H1 (cell line): ENCODE data around the gene KLF7. TPM values are rescaled to one million over a fixed set of nuclear protein-coding genes. Genes with fewer than 3 reads are reported as not detected.

Experiments
- CTCF ChIA-PET: fragments of 300-600 bp; sonication (Branson Sonifier 250); formaldehyde crosslinking; loops from one replicate; lab custom pipeline; 2021; ENCODE audit not compliant: partially characterized antibody; lab: Charles Lee
- POLR2A ChIA-PET: fragments of 300-600 bp; sonication (Branson Sonifier 250); formaldehyde crosslinking; loops from one replicate; lab custom pipeline; 2021; ENCODE audit warnings: inconsistent platforms; ENCODE audit not compliant: partially characterized antibody; lab: Charles Lee
- DNase-seq, 2 experiments: peaks; one replicate each; pipeline versions ENCODE4 v3.0.0 to v3.0.0-alpha.2; 2010 to 2022; ENCODE audit warnings: low spot score in 2 of 2, low read depth in 1 of 2, mixed read lengths in 1 of 2
- FAIRE-seq: peaks from 2 replicates; lab custom pipeline; 2011; peaks lifted over from hg19 to GRCh38; lab: Jason Lieb, UNC
- H2AFZ ChIP-seq: 2 replicates; pipeline ENCODE4 v1.8.1; 2012; ENCODE audit warnings: low read length, inconsistent platforms
- H2AK5ac ChIP-seq: 2 replicates; pipeline ENCODE4 v1.6.1; 2013; ENCODE audit warnings: low read depth, low read length
- H2BK120ac ChIP-seq: replicated peaks from 2 replicates; pipeline ENCODE3; 2013; ENCODE audit warnings: low read depth, low read length, inconsistent platforms
- H2BK12ac ChIP-seq: 2 replicates; pipeline ENCODE4 v1.6.1; 2013; ENCODE audit warnings: low read depth, low read length
- H2BK15ac ChIP-seq: 2 replicates; pipeline ENCODE4 v1.6.1; 2013; ENCODE audit warnings: low read length
- H2BK20ac ChIP-seq: 2 replicates; pipeline ENCODE4 v1.6.1; 2013; ENCODE audit warnings: low read length
- H2BK5ac ChIP-seq: 2 replicates; pipeline ENCODE4 v1.6.1; 2013; ENCODE audit warnings: low read depth, low read length
- H3K14ac ChIP-seq: 2 replicates; pipeline ENCODE4 v1.6.1; 2013; ENCODE audit warnings: inconsistent platforms; ENCODE audit not compliant: insufficient read length
- H3K18ac ChIP-seq: 2 replicates; pipeline ENCODE4 v1.6.1; 2013; ENCODE audit warnings: low read length; ENCODE audit errors: extremely low read depth
- H3K23ac ChIP-seq: 2 replicates; pipeline ENCODE4 v1.6.1; 2013; ENCODE audit warnings: inconsistent platforms; ENCODE audit not compliant: insufficient read length
- H3K23me2 ChIP-seq: 2 replicates; pipeline ENCODE4 v1.6.1; 2013; ENCODE audit warnings: low read depth, low read length
- H3K27ac ChIP-seq: 2 replicates; pipeline ENCODE4 v1.6.1; 2011; ENCODE audit warnings: low read depth, low read length, inconsistent platforms
- H3K27me3 ChIP-seq, 4 experiments: replicated peaks in 1 of 4; 1 replicate in 1 of 4; 2 replicates in 3 of 4; pipeline versions ENCODE4 v1.6.1 to v1.8.1; 2011 to 2013; ENCODE audit warnings: low read length in 3 of 4, mild to moderate bottlenecking in 3 of 4, inconsistent platforms in 2 of 4, mixed read lengths in 2 of 4, moderate library complexity in 1 of 4; ENCODE audit not compliant: control insufficient read depth in 3 of 4, insufficient read depth in 3 of 4; ENCODE audit errors: extremely low read depth in 1 of 4
- H3K36me3 ChIP-seq, 4 experiments: 2 replicates each; pipeline versions ENCODE4 v1.6.1 to v1.8.1; 2011 to 2013; ENCODE audit warnings: mild to moderate bottlenecking in 4 of 4, low read length in 3 of 4, moderate library complexity in 2 of 4, control low read depth in 1 of 4, inconsistent platforms in 1 of 4; ENCODE audit not compliant: insufficient read depth in 4 of 4, control insufficient read depth in 2 of 4
- H3K4ac ChIP-seq: replicated peaks from 2 replicates; pipeline ENCODE3; 2013; ENCODE audit warnings: low read length, low read depth, mixed read lengths, inconsistent platforms; ENCODE audit not compliant: insufficient read length
- H3K4me1 ChIP-seq, 4 experiments: replicated peaks in 1 of 4; 1 replicate in 1 of 4; 2 replicates in 3 of 4; pipeline versions ENCODE4 v1.6.1 to v1.8.1; 2011 to 2013; ENCODE audit warnings: low read length in 3 of 4, inconsistent platforms in 2 of 4, mixed read lengths in 1 of 4; ENCODE audit not compliant: insufficient read depth in 4 of 4, control insufficient read depth in 3 of 4
- H3K4me2 ChIP-seq, 2 experiments: 2 replicates each; pipeline versions ENCODE4 v1.6.1 to v1.8.1; 2011 to 2013; ENCODE audit warnings: low read depth in 2 of 2, low read length in 2 of 2, control low read depth in 1 of 2, inconsistent platforms in 1 of 2, mild to moderate bottlenecking in 1 of 2; ENCODE audit not compliant: insufficient read depth in 1 of 2
- H3K4me3 ChIP-seq, 4 experiments: fragments of 200-600, 300-600 bp in 1 of 4; sonication (generic), shearing (Covaris generic), sonication (Bioruptor Twin) in 1 of 4; 2 replicates each; pipeline versions ENCODE4 v1.5.1 to v1.8.1; 2011 to 2016; ENCODE audit warnings: low read length in 4 of 4, low read depth in 3 of 4, control low read depth in 2 of 4, inconsistent platforms in 2 of 4, mild to moderate bottlenecking in 2 of 4, mixed read lengths in 1 of 4, moderate library complexity in 1 of 4; ENCODE audit not compliant: insufficient read depth in 2 of 4; ENCODE audit errors: extremely low read depth in 1 of 4
- H3K56ac ChIP-seq: replicated peaks from 2 replicates; pipeline ENCODE3; 2013; ENCODE audit warnings: low read depth, mild to moderate bottlenecking, mixed read lengths, low read length, inconsistent platforms; ENCODE audit not compliant: insufficient read length
- H3K79me1 ChIP-seq: 2 replicates; pipeline ENCODE4 v1.6.1; 2013; ENCODE audit warnings: low read depth, low read length, control low read depth
- H3K79me2 ChIP-seq, 2 experiments: 2 replicates each; pipeline versions ENCODE4 v1.6.1 to v1.8.1; 2012 to 2013; ENCODE audit warnings: low read length in 2 of 2, mild to moderate bottlenecking in 2 of 2, inconsistent platforms in 1 of 2; ENCODE audit not compliant: insufficient read depth in 2 of 2, control insufficient read depth in 1 of 2
- H3K9ac ChIP-seq, 4 experiments: replicated peaks in 1 of 4; 1 replicate in 1 of 4; 2 replicates in 3 of 4; pipeline versions ENCODE4 v1.6.1 to v1.8.1; 2011 to 2013; ENCODE audit warnings: low read depth in 3 of 4, low read length in 3 of 4, control low read depth in 2 of 4, mild to moderate bottlenecking in 2 of 4, moderate library complexity in 2 of 4, inconsistent platforms in 1 of 4; ENCODE audit errors: extremely low read depth in 1 of 4
- H3K9me3 ChIP-seq, 2 experiments: 2 replicates each; pipeline versions ENCODE4 v1.6.1 to v1.8.1; 2012 to 2013; ENCODE audit warnings: mild to moderate bottlenecking in 2 of 2, moderate library complexity in 2 of 2, control low read depth in 1 of 2, inconsistent platforms in 1 of 2, low read depth in 1 of 2, low read length in 1 of 2, mixed read lengths in 1 of 2; ENCODE audit not compliant: insufficient read depth in 2 of 2
- H4K20me1 ChIP-seq, 2 experiments: replicated peaks in 1 of 2; 2 replicates each; pipeline versions ENCODE3 to v1.8.1; 2011 to 2013; ENCODE audit warnings: inconsistent platforms in 2 of 2, low read length in 2 of 2, mild to moderate bottlenecking in 1 of 2; ENCODE audit not compliant: insufficient read depth in 2 of 2, control insufficient read depth in 1 of 2
- H4K5ac ChIP-seq: 2 replicates; pipeline ENCODE4 v1.6.1; 2013; ENCODE audit warnings: low read length, low read depth, mixed read lengths, inconsistent platforms; ENCODE audit not compliant: insufficient read length
- H4K8ac ChIP-seq: 2 replicates; pipeline ENCODE4 v1.8.0; 2013; ENCODE audit warnings: mild to moderate bottlenecking, moderate library complexity, low read length, inconsistent platforms; ENCODE audit not compliant: insufficient read depth; ENCODE audit errors: extremely low read depth
- H4K91ac ChIP-seq: replicated peaks from 2 replicates; pipeline ENCODE3; 2013; ENCODE audit warnings: low read length, mixed read lengths, inconsistent platforms; ENCODE audit not compliant: insufficient read length
- ASH2L ChIP-seq: fragments of 200-600, 300-600 bp; sonication (generic); IDR thresholded peaks from one replicate; pipeline ENCODE4 v1.7.1; 2017; ENCODE audit warnings: low read length
- BCL11A ChIP-seq, 2 experiments: IDR thresholded peaks; one replicate each; pipeline ENCODE4 v1.6.1; 2011; ENCODE audit warnings: low read depth in 2 of 2, low read length in 2 of 2, mild to moderate bottlenecking in 2 of 2
- BRCA1 ChIP-seq: IDR thresholded peaks from 2 replicates; pipeline ENCODE4 v1.6.1; 2012; ENCODE audit warnings: low read depth, low read length, improper control_type of control experiment
- FOSL1 ChIP-seq: IDR thresholded peaks from 2 replicates; pipeline ENCODE4 v1.6.1; 2011; ENCODE audit warnings: mild to moderate bottlenecking, low read depth, low read length, moderate library complexity; ENCODE audit not compliant: insufficient read depth
- GABPA ChIP-seq: IDR thresholded peaks from 2 replicates; pipeline ENCODE4 v1.6.1; 2011; ENCODE audit warnings: mild to moderate bottlenecking, low read length, moderate library complexity, borderline replicate concordance; ENCODE audit not compliant: insufficient read depth
- JUN ChIP-seq: IDR thresholded peaks from 2 replicates; pipeline ENCODE4 v1.6.1; 2011; ENCODE audit warnings: low read depth, mild to moderate bottlenecking, improper control_type of control experiment, low read length
- MAFK ChIP-seq: IDR thresholded peaks from 2 replicates; pipeline ENCODE4 v1.6.1; 2012; ENCODE audit warnings: low read depth, mild to moderate bottlenecking, improper control_type of control experiment, low read length
- NANOG ChIP-seq: IDR thresholded peaks from 2 replicates; pipeline ENCODE4 v1.6.1; 2011; ENCODE audit warnings: low read length, low read depth, mild to moderate bottlenecking, inconsistent platforms; ENCODE audit not compliant: insufficient read depth, poor library complexity, severe bottlenecking
- SUZ12 ChIP-seq: fragments of 200-600 bp; sonication (generic); IDR thresholded peaks from 2 replicates; pipeline ENCODE4 v1.6.1; 2012; ENCODE audit warnings: mild to moderate bottlenecking, inconsistent platforms, low read length, moderate library complexity, mixed read lengths
- TEAD4 ChIP-seq: IDR thresholded peaks from 2 replicates; pipeline ENCODE4 v1.6.1; 2012; ENCODE audit warnings: low read depth, low read length, inconsistent platforms, mixed read lengths
- WGBS, 2 experiments: shearing (Covaris generic) in 1 of 2; methylation state at CpG; one replicate each; pipeline versions ENCODE4 v1.1.6 to v1.1.7; 2013 to 2015; ENCODE audit warnings: low lambda C conversion rate in 2 of 2, mixed read lengths in 2 of 2, inconsistent platforms in 1 of 2, low coverage in 1 of 2, missing lambda C conversion rate in 1 of 2; ENCODE audit not compliant: insufficient replicate concordance in 2 of 2, insufficient coverage in 1 of 2, insufficient read length in 1 of 2; ENCODE audit errors: extremely low coverage in 1 of 2, missing lambda C conversion rate in 1 of 2; 5-methylcytosine and 5-hydroxymethylcytosine counted together
- polyA plus RNA-seq, 7 experiments: library from polyadenylated mRNA; depleted of rRNA in 3 of 7; stranded (reverse) in 5 of 7; unstranded in 2 of 7; fragments of >200 nt in 5 of 7; fragments of 200-250 nt in 2 of 7; gene quantifications; 1 replicate in 5 of 7; 2 replicates in 1 of 7; 4 replicates in 1 of 7; pipeline versions ENCODE4 v1.2.1 to v1.2.3, GENCODE V29; 2011 to 2013; ENCODE audit warnings: missing spikeins in 2 of 7, mixed read lengths in 2 of 7
- total RNA-seq: library from RNA; stranded (reverse); fragmentation: NEBNext Ultra II Directional; extraction: Animal tissue kit (Norgen Biotek cat#: 25700); gene quantifications from 2 replicates; pipeline ENCODE4 v1.2.1, GENCODE V29; 2021
- TF ChIP-seq, protein P1 (sequence below): IDR thresholded peaks from 2 replicates; pipeline ENCODE4 v1.6.1; 2012; ENCODE audit warnings: inconsistent platforms

KLF7 gene
- total and polyA plus RNA-seq, 2 of the 8 experiments (the other 6 are each of a cell fraction or from before 2014, with no cell fraction given): 9.6 to 23.3 TPM

- no peak overlapping the region for H3K23ac ChIP-seq
Observed at GRCh38 chr2:207129821-207130220, 35.9 kb downstream of the KLF7 start.

More at GRCh38 chr2:207129821-207130220, 35.9 kb downstream of the KLF7 start:
- no peak overlapping the region for H3K4ac ChIP-seq
- no peaks in the 10 kb centered on the region for H3K79me1 ChIP-seq
- no peak for FAIRE-seq
- H4K5ac ChIP-seq: no peak overlapping the region
- CTCF ChIA-PET: no interaction called here
- no peak overlapping the region for H2AFZ ChIP-seq
- no peaks in the 10 kb centered on the region for H3K27me3 ChIP-seq
- no peak overlapping the region for H4K91ac ChIP-seq
- POLR2A ChIA-PET: no interaction called here
- H4K20me1 ChIP-seq: no peaks in the 10 kb centered on the region
- H3K27ac ChIP-seq: no peak overlapping the region
- no peak overlapping the region for H2BK20ac ChIP-seq
- H3K79me2 ChIP-seq: peaks cover 0 to 56% of the 10 kb centered on the region in 2 experiments; a peak in 3 of 4 replicates
- H3K14ac ChIP-seq: no peak overlapping the region
- no peak overlapping the region for H3K9ac ChIP-seq
- H2BK5ac ChIP-seq: no peak overlapping the region
- peaks cover 0 to 2% of the 10 kb centered on the region in 2 experiments; a peak in 1 of 4 replicates for H3K9me3 ChIP-seq
- H2BK120ac ChIP-seq: no peak overlapping the region
- TF ChIP-seq BRCA1 (no peak), JUN (no peak), FOSL1 (no peak), TEAD4 (no peak), MAFK (no peak), GABPA (no peak), ASH2L (no peak), BCL11A (IDR thresholded peaks at IDR 0.05; ENCODE audit: low read depth in 2 of 2, low read length in 2 of 2) (no peak), NANOG (no peak), SUZ12 (no peak)
- TF ChIP-seq, protein P1, sequence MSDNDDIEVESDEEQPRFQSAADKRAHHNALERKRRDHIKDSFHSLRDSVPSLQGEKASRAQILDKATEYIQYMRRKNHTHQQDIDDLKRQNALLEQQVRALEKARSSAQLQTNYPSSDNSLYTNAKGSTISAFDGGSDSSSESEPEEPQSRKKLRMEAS: no peak
- H3K4me1 ChIP-seq: peaks cover 3 to 20% (median 8%) of the 10 kb centered on the region in 4 experiments; a peak in 5 of 7 replicates
- H3K23me2 ChIP-seq: no peaks in the 10 kb centered on the region
- H2BK15ac ChIP-seq: no peak overlapping the region
- H3K18ac ChIP-seq: no peak overlapping the region
- WGBS, 2 experiments: 88 to 100% methylated on average over 2 to 4 of the region's 4 CpGs
- H3K56ac ChIP-seq: no peak overlapping the region
- DNase-seq: no peak
- peaks cover 0 to 2% (median 0%) of the 10 kb centered on the region in 4 experiments; a peak in 1 of 8 replicates for H3K36me3 ChIP-seq
- no peak overlapping the region for H3K4me3 ChIP-seq
- H2BK12ac ChIP-seq: no peak overlapping the region
- no peak overlapping the region for H2AK5ac ChIP-seq
- no peak overlapping the region for H4K8ac ChIP-seq
- H3K4me2 ChIP-seq: no peak overlapping the region
